Hepatic stellate cell (primary cell): ENCODE data around the gene ZCCHC7.
"Not testable (repeated sequence)": the region's sequence is repeated elsewhere in the genome, so short reads cannot be mapped to it uniquely, and the experiment has no call there.

ENCODE experiments used
- DNase-seq: peaks from one replicate; pipeline ENCODE4 v3.0.0; 2011; ENCODE audit warnings: low spot score

Gene ZCCHC7

DNA sequence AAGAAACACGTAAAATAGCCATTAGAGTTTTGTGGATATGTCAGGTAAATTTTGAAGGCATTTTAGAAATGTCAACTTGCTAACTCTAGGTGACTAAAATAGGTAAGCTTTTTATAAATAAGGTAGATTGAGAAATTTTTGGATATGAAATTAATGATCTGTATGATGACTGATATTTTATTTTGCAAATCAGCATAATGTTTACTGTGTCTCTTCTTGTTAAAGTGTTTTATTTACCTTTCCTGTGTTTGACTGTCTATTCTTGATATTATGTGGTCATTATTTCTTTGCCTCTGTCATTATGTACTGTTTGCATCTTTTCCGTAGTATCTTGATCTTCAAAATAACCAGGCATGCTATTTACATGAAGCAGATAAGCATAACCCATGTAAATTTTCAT, 58.4 kb downstream of the ZCCHC7 start:
- DNase-seq: no peak

DNA sequence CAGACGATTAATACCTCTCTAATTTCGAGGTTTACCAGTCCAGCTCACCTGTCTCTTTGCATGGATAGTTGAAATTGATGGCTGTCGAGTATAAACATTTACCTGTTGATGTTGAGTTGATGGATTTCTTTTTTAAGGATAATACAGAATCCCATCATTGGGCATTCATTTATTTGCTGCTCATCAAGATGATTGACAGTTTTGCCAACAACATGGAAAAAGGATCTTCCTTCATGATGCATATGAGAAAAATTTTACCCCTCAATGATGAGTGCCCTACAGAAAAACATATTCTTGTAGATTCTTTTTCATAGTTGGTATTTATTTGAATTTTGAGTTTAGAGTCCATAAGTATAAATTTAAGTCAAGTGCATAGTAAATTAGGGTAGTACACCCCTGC, 59.2 kb downstream of the ZCCHC7 start:
- DNase-seq: no peak

- DNase-seq: no peak
These were observed 59.8 kb downstream of the ZCCHC7 start for GRCh38 chr9:37180138-37180537.

DNA sequence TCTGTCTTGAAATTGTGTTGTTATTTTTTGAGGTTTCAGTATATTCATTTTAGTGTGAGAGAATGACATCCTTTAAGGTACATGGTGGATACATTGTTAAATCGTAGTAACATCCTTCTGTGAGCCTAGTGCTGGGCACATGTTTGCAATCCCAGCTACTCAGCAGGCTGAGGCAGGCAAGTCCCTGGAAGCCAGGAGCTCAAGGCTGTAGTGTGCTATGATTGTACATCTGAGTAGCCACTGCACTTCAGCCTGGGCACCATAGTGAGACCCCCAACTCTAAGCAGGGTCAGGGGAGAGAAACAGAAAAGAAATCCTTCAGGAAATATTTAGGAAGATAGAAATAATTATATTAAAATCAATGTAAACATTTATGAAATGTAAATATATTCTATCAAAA, 62.3 kb downstream of the ZCCHC7 start:
- DNase-seq: no peak

GRCh38 chr9:37184905-37185867, 64.8 kb downstream of the ZCCHC7 start:
- DNase-seq: no peak

DNA sequence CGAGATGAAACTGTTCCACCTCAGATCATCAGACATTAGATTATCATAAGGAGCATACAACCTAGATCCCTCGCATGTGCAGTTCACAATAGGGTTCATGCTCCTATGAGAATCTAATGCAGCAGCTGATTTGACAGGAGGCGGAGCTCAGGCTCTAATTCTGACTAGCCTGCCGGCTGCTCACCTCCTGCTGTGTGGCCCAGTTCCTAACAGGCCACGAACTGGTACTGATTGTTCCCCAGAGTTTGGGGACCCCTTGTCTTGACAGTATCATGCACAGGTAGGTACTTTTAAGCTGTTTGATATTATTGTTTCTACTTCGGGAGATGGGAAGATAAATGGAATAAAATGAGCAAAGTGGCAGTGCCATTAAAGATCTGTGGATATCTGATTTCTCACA, 66.9 kb downstream of the ZCCHC7 start:
- no peak for DNase-seq

GRCh38 chr9:37187713-37188439, 67.5 kb downstream of the ZCCHC7 start:
- no peak for DNase-seq

- not testable (repeated sequence) for DNase-seq
These were observed 70.4 kb downstream of the ZCCHC7 start for GRCh38 chr9:37190739-37191138.

DNA sequence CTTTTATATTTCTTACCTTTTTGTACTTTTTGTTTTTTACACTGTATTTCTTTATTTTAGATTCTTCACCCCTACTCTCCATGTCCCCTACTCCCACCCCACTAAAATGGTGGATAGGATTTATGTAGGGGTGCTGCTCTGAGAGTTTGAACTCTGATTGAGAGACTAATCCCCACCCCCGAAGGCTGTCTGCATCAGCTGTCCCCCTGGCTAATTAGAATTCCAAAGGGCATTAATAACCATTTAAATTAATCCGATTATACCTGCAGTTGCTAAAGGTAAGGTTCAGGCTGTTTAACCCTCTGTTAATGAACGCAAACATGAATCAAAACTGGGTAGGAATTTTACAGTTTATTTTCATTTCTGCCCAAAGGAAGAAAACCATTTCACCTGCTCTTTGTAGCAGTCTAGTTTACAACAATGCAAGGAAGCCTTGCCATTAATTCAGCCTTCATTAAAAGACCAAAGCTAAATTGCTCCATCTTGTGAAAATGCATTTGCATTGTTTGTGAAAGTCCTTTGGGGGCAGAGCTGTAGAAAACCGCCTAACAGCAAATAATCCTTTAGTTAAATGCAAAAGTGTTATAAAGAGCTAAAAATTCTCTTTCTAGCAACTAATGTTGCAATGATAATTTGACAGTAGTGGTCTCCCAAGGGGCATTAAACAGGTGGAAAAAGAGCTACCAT, 71.2 kb downstream of the ZCCHC7 start:
- no peak for DNase-seq

GRCh38 chr9:37192803-37193202, 72.4 kb downstream of the ZCCHC7 start:
- no peak for DNase-seq

GRCh38 chr9:37197158-37198038, 77.0 kb downstream of the ZCCHC7 start:
- peak; percentile 17 for DNase-seq

DNA sequence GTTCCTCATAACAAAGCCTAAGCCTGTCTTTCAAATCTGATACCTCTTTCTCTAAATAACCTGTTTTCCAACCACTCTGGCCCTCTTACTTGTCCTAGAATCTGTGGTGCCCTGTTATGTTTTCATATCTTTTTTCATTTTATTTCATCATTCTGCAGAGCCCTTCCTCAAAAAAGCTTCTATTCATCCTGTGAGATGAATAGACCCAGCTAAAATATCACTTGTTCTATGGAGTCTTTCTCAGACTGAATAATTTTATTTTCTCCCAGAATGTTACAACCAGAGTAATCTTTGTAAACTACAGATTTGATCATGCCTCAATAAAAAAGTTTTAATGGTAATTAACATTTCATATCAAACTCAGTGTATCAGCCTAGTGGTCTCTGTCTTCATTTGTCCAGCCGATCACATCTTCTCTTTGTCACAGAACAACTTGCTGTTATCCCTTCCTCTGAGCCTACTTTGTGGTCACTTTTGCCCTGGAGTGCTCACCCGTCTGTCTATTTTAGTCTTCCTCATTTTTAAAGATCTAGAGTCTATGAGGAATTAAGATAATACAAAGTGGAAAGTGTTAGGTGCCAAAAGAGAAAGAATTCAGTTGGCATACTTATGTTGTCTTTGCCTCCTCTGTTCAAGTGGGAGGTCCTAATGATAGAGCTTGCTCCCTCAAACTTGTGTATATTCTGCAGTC, 77.8 kb downstream of the ZCCHC7 start:
- no peak for DNase-seq

DNA sequence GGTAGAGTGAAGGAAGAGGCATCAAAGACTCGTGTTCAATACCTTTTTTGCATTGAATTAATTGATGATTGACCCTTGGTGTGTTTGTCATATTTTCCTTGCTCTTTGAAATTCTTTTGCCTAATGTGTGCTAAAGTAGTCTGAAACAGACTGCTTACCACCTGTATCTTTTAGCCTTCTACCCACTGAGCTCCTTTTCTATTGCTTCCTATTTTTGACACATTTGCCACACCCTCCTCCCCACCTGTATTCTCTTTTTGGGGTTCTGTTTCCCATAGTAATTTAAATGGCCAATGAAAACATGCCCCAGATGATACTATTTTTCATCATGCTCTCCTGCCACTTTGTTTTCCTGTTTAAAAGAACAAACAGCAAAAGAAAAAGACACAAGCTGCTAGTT, 78.5 kb downstream of the ZCCHC7 start:
- no peak for DNase-seq

DNA sequence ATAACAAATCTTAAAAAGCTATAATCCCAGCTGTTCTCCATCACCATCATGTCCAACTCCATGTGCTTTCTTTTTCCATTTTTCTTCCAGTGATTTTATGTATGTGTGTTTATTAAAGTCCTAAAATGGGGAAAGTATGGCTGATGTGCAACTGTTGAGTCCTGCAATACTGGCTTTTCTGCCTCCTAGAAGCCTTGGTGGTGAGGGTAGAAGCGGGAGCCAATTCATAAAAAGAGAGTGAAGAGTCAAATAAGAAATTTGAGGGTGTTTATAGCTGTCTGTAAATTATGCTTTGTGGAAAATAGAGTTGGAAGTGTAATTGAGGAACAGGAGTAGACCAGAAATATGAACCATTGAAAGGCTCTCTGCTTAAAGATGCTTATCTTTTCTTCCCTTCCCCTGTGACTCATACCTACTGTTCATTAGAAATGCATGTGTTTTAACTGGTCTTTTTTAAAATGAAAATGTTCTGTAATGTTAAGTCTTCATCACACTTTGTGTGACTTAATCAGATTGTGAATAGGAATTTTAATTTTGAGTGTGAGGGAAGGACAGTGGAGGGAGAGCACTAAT, 80.1 kb downstream of the ZCCHC7 start:
- DNase-seq: peak; percentile 21

GRCh38 chr9:37201581-37201980, 81.2 kb downstream of the ZCCHC7 start:
- no peak for DNase-seq

GRCh38 chr9:37202091-37202490, 81.7 kb downstream of the ZCCHC7 start:
- DNase-seq: no peak

GRCh38 chr9:37203456-37203855, 83.1 kb downstream of the ZCCHC7 start:
- not testable (repeated sequence) for DNase-seq

- no peak for DNase-seq
These were observed 85.8 kb downstream of the ZCCHC7 start for GRCh38 chr9:37206121-37206620.

GRCh38 chr9:37209431-37210386, 89.3 kb downstream of the ZCCHC7 start:
- peak; percentile 13 for DNase-seq
